Esophagus (tissue), 2 donors: Measurements from ENCODE around the gene ZNF662. TPM values are rescaled to one million over a fixed set of nuclear protein-coding genes. Genes with fewer than 3 reads are reported as not detected.
A peak's percentile ranks its signal among the peaks of the same experiment; 100 is the strongest.

ENCODE experiments used
- H3K27ac ChIP-seq, 2 donors: one replicate each; pipeline ENCODE4 v1.5.1; 2013; ENCODE audit warnings: low read depth in 2 of 2, mild to moderate bottlenecking in 2 of 2, inconsistent platforms in 1 of 2, low read length in 1 of 2, moderate library complexity in 1 of 2
- H3K27me3 ChIP-seq, 2 donors: one replicate each; pipeline ENCODE4 v1.6.1; 2013; ENCODE audit warnings: low read length in 2 of 2, control low read depth in 1 of 2, mild to moderate bottlenecking in 1 of 2; ENCODE audit not compliant: insufficient read depth in 2 of 2, control insufficient read depth in 1 of 2
- H3K36me3 ChIP-seq, 2 donors: one replicate each; pipeline ENCODE4 v1.6.1; 2013; ENCODE audit warnings: low read length in 1 of 2; ENCODE audit not compliant: control insufficient read depth in 2 of 2, insufficient read depth in 2 of 2
- H3K4me1 ChIP-seq, 2 donors: one replicate each; pipeline ENCODE4 v1.6.1; 2013; ENCODE audit warnings: low read length in 1 of 2; ENCODE audit not compliant: control insufficient read depth in 2 of 2, insufficient read depth in 2 of 2
- H3K4me3 ChIP-seq, 2 donors: one replicate each; pipeline ENCODE4 v1.5.1; 2013; ENCODE audit warnings: low read length in 2 of 2, mild to moderate bottlenecking in 2 of 2, low read depth in 1 of 2, moderate library complexity in 1 of 2
- H3K9me3 ChIP-seq, 2 donors: one replicate each; pipeline ENCODE4 v1.6.1; 2013; ENCODE audit warnings: mild to moderate bottlenecking in 2 of 2, low read depth in 1 of 2, low read length in 1 of 2, moderate library complexity in 1 of 2; ENCODE audit not compliant: control insufficient read depth in 2 of 2, insufficient read depth in 1 of 2
- WGBS, 2 donors: extraction: QIAGEN DNeasy Blood & Tissue Kit; methylation state at CpG; one replicate each; pipeline ENCODE4 v1.1.7; 2013; 5-methylcytosine and 5-hydroxymethylcytosine counted together
- polyA plus RNA-seq, 2 donors: library from polyadenylated mRNA; stranded (reverse); fragments of 200-250 nt; gene quantifications; one replicate each; pipeline ENCODE4 v1.2.3, GENCODE V29; 2013
- donor health status: healthy with polysubstance abuse.
- donor health status: Bipolar disorder and iron deficiency.

ZNF662 gene
- polyA plus RNA-seq, 2 donors = 2.5 to 5.2 TPM

DNA sequence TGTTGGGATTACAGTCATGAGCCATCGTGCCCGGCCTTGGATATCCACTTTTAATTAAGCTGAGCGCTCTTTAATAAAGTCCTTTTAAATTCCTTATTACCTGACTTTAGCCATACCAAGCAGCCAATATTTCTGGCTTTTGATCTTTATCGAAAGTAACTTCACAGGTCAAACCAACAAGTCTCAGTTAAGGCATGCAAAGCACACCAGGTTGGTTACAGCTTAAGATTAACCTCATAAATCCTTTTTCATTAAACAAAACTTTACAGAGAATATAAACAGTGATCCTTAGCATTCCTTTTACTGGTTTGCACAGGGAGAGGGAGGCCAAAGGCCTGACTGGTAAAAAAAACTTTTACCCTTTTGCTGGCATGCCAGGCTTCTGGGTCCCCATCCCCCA, 17.7 kb downstream of the ZNF662 start:
- WGBS, 2 donors = 85 to 94% methylated on average over 4 of the region's 4 CpGs
- Histone ChIP-seq H3K4me1 (no peaks in the 10 kb centered on the region), H3K27ac (no peak overlapping the region), H3K27me3 (no peaks in the 10 kb centered on the region), H3K4me3 (no peak overlapping the region), H3K9me3 (no peaks in the 10 kb centered on the region), H3K36me3 (no peaks in the 10 kb centered on the region)

DNA sequence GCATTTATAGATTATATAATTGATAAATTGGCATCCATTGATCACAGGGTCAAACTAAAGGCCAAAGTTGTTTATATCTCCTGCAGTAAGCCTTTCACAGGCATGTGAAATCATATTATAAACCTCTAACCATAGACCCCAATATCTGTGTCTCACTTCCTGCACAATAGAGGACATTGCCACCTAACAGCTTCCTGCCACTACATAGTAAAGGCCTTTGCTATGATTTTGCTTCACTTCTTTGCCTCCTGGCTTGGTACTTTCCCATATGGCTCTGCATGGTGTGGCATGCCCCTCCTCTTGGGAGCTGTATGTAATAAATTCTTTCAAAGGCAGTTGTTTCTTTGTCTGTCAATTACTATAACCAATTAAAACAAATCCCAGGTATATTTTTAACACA, 20.4 kb downstream of the ZNF662 start:
- Histone ChIP-seq H3K27ac (no peak overlapping the region), H3K9me3 (no peaks in the 10 kb centered on the region), H3K4me1 (no peaks in the 10 kb centered on the region), H3K4me3 (no peak overlapping the region), H3K36me3 (no peaks in the 10 kb centered on the region), H3K27me3 (no peaks in the 10 kb centered on the region)

DNA sequence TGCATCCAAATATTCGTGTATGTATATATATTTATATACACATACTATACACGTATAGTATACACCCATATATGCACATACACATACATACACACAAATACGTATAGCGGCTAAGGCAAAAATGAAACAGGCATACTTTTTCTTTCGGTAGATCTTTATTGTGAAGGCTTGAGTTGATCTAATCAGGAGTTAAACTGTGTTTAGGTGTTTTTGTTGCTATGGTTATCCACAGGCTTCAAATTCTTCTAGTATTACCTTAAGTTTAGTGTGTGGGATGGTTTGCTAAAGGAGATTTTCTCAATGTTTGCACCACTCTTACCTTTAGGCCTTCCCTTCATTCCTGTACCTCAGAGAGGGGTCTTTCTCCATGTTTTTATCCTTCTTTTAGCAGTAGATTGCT, 28.2 kb downstream of the ZNF662 start:
- no peaks in the 10 kb centered on the region for H3K9me3 ChIP-seq
- H3K4me3 ChIP-seq = no peak overlapping the region
- no peaks in the 10 kb centered on the region for H3K36me3 ChIP-seq
- WGBS, 2 donors = 89 to 90% methylated on average over 5 of the region's 5 CpGs
- no peak overlapping the region for H3K27ac ChIP-seq
- no peaks in the 10 kb centered on the region for H3K4me1 ChIP-seq
- no peaks in the 10 kb centered on the region for H3K27me3 ChIP-seq

DNA sequence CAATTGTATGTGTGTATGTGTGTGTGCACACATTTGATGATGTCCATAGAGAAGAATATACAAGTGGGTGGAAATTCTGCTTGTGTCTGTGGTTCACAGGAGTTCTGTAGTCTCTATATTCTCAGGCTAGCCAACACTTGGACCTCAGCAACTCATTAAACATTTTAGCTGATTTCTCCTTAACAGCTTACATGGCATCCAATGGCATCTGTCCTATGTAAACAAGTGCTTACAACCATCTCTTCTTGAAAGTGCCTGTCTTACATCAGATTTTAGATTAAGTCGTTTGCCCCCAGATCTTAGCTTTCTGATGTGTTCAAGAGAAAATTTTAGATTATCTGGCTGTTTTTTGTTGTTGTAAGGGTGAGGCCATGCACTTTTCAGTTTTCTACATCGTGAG, 29.0 kb downstream of the ZNF662 start:
- no peak overlapping the region for H3K27ac ChIP-seq
- H3K9me3 ChIP-seq = no peaks in the 10 kb centered on the region
- no peak overlapping the region for H3K4me3 ChIP-seq
- WGBS, 2 donors = 61 to 62% methylated on average over 2 of the region's 2 CpGs
- no peaks in the 10 kb centered on the region for H3K4me1 ChIP-seq
- H3K36me3 ChIP-seq = no peaks in the 10 kb centered on the region
- H3K27me3 ChIP-seq = no peaks in the 10 kb centered on the region

DNA sequence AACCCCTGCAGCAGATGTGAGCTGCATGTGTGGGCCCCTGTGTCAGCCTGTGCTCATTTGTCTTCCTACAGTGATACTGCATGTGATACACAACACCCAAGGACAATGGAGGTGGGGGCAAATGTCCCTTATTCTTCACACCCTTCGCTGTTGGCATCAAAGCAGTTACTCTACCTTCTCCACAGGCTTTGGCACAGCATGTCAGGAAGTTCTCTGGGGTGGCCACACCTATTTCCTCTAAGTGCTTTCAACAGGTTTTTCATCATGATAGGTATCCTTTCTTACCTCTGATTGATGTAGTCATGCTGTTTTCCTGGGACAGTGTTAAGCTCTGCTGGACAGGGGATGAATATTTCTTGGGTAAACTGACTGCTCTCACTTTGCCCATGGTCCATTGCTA, 29.5 kb downstream of the ZNF662 start:
- WGBS, 2 donors = 85 to 86% methylated on average over 1 of the region's 1 CpG
- no peak overlapping the region for H3K4me3 ChIP-seq
- H3K9me3 ChIP-seq = no peaks in the 10 kb centered on the region
- H3K27ac ChIP-seq = no peak overlapping the region
- no peaks in the 10 kb centered on the region for H3K4me1 ChIP-seq
- no peaks in the 10 kb centered on the region for H3K36me3 ChIP-seq
- H3K27me3 ChIP-seq = no peaks in the 10 kb centered on the region

GRCh38 chr3:42936157-42936981, 30.4 kb downstream of the ZNF662 start:
- no peaks in the 10 kb centered on the region for H3K27me3 ChIP-seq
- 62 to 71% methylated on average over 43 of the region's 43 CpGs for WGBS, 2 donors
- no peaks in the 10 kb centered on the region for H3K4me1 ChIP-seq
- no peaks in the 10 kb centered on the region for H3K36me3 ChIP-seq
- H3K9me3 ChIP-seq = no peaks in the 10 kb centered on the region
- H3K4me3 ChIP-seq = peak overlapping the region; percentile 12 to 42
- no peak overlapping the region for H3K27ac ChIP-seq

DNA sequence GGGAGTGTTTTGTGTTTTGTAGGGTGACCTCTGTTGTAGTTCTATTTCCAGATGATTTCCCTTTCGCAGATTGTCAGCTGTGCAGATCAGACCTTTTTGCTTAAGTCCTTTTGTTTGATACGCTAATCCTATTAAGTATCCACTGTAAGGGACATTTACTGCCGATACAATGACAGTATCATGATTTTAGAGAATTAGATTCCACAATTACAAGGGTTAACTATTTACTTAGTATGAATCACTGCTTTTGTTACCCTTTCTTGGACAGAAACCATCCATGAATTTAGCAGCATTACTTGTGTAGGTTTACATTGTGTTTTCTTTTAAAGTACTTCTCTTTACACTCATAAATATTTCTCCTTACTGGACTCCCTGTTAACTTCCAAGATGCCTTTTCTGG, 31.4 kb downstream of the ZNF662 start:
- no peaks in the 10 kb centered on the region for H3K36me3 ChIP-seq
- no peaks in the 10 kb centered on the region for H3K27me3 ChIP-seq
- no peak overlapping the region for H3K27ac ChIP-seq
- no peaks in the 10 kb centered on the region for H3K9me3 ChIP-seq
- no peaks in the 10 kb centered on the region for H3K4me1 ChIP-seq
- 76 to 80% methylated on average over 3 of the region's 3 CpGs for WGBS, 2 donors
- H3K4me3 ChIP-seq = no peak overlapping the region

- no peaks in the 10 kb centered on the region for H3K9me3 ChIP-seq
- H3K36me3 ChIP-seq = no peaks in the 10 kb centered on the region
- no peaks in the 10 kb centered on the region for H3K4me1 ChIP-seq
- WGBS, 2 donors = 78 to 85% methylated on average over 1 of the region's 1 CpG
- H3K27me3 ChIP-seq = no peaks in the 10 kb centered on the region
- H3K4me3 ChIP-seq = no peak overlapping the region
- no peak overlapping the region for H3K27ac ChIP-seq
Observed at GRCh38 chr3:42942693-42943092, 36.8 kb downstream of the ZNF662 start.

DNA sequence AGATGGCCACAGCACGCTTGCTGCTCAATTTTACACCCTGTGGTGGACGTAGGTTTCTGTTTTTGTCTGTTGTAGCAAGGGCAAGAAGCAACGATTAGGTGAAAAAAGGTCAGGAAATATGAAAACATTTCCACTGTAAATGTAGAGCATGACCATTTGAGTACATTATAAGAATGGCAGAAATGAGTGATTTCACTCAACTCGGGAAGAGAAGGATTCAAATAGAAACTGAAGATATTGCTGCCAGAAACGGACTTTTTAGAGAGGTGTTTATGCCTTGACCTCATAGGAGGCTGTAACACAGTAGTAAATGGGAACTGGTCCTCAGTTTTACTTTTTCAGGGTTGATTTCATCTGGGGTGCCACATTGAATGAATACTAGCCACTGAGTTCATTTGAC, 40.1 kb downstream of the ZNF662 start:
- H3K4me3 ChIP-seq = no peak overlapping the region
- 80 to 82% methylated on average over 5 of the region's 5 CpGs for WGBS, 2 donors
- H3K36me3 ChIP-seq = no peaks in the 10 kb centered on the region
- H3K27ac ChIP-seq = no peak overlapping the region
- no peaks in the 10 kb centered on the region for H3K9me3 ChIP-seq
- H3K4me1 ChIP-seq = no peaks in the 10 kb centered on the region
- no peaks in the 10 kb centered on the region for H3K27me3 ChIP-seq

GRCh38 chr3:42957573-42957972, 51.6 kb downstream of the ZNF662 start:
- H3K36me3 ChIP-seq = no peaks in the 10 kb centered on the region
- no peaks in the 10 kb centered on the region for H3K9me3 ChIP-seq
- H3K4me3 ChIP-seq = no peak overlapping the region
- no peaks in the 10 kb centered on the region for H3K4me1 ChIP-seq
- 73 to 81% methylated on average over 3 of the region's 3 CpGs for WGBS, 2 donors
- H3K27me3 ChIP-seq = no peaks in the 10 kb centered on the region
- no peak overlapping the region for H3K27ac ChIP-seq
